GM21360 (cell line): Measurements from ENCODE around the gene KHSRP.
"Not testable (repeated sequence)": the region's sequence is repeated elsewhere in the genome, so short reads cannot be mapped to it uniquely, and the experiment has no call there.

Experiments used
- ATAC-seq: cut with Tn5 transposase; IDR thresholded peaks from one replicate; pipeline ENCODE4 v1.9.1; 2021; ENCODE audit warnings: mild to moderate bottlenecking, moderate library complexity; ENCODE audit not compliant: unreplicated experiment

KHSRP gene

DNA sequence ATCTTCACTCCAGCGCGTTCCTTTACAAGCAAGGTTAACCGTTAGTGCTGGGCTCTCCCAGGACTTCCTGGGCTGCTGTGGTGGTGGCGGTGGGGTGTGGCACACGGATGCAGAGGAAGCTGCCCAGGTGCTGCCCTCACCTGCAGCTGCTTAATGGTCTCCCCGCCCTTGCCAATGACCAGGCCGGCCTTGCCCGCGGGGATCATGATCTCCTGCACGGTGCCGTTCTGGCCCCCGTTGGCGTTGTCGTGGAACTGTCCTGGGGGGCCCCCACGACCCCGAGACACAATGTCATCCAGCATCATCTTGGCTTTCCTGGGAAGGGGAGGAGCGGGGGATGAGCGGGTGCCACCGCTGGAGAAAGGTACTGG is 6.1 kb downstream of the KHSRP start:
- no peak for ATAC-seq

DNA sequence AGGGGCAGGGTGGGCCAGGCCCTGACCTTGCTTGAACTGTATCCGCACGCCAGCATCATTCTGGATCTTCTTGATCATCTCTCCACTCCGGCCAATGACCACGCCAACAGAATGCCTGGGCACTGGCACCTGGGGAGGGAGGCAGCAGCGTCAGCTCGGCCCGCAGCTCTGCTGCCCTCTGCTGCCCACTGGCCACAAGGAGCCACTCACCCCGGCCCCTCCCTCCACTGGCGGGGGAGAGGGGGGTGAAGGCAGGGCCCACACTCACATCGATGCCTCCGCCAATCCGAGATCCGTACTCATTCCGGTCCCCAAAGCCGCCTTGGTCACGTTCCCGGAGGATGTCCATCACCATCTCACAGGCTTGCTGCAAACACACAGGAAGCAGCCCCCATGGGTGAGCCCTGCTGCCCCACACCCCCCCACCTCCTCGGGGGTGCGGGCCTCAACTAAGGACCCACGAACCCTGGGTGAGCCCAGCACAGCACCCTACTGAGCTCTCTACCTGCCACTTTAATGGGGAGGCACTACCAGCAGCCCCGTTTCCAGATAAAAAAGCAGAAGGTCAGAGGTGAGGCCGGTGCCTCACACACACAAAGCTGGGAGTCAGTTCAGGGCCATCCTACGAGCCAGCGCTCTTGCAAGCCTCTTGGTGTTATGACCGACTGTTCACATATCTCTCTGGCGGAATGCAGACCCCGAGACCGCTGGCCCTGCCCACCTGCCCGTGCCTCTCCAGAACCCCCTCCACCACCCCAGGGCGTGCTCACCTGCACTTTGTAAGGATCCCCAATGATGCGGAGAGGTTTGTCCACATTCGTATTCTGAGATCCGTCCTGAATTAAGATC is 6.7 kb downstream of the KHSRP start:
- no peak for ATAC-seq

DNA sequence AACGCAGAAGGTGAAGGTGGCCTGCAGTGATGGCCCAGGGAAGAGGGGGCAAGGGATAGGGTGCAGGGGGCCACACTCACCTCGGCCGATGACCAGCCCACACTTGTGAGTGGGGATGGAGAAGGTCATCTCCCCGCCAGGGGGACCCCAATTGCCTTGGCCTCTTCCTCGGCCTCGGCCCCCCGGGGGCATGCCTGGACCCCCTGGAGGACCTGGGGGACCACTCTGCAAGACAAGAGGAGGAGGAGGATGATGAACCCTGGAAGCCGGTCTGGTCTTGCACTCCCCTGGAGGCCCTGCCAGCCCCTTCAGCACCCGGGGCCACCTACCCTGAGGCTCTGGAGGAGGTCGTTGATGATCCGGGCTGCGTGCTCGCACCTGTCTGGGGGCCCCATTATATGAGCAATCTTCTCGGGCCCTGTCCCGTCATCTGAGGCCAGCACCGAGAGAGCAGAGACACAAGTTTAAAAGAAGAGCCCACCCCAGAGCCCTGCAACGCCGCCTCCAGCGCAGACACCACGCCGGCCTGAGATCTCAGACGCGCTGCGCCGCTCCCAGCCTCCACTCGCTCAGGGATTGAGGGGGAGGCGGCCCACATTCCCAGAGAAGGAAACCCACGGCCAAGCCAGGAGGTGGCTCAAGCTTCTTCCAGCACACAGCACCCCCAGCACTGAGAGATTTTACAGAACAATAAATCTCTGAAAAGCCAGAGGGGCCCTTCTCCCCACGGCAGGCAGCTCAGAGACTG is 7.8 kb downstream of the KHSRP start:
- no peak for ATAC-seq

DNA sequence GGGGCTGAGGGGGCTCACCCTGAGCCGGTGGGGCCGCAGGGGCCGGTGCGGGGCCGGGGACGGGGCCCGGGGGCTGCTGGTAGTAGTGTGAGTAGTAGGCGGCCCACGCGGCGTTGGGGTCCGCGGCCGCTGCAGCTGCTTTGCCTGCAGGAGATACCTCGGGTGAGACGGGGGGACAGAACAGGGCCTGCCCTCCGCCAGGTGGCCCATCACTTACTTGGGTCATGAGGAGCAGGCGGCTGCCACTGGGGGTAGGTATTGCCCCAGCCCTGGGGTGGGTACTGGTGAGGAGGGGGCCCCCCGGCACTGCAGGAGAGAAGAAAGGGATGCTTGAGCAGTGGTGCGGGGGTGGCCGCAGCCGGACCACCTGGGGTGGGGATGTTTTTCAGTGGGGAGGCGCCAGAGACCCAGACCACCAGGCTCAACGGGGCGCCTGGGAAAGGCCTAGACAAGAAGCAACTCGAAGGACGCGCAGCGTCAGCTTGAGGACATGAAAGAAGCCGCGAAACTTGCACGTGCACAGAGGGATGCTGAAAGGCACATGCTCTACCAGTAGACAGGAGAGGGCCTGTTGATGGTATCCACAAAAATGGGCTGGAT is 8.9 kb downstream of the KHSRP start:
- ATAC-seq: no peak

DNA sequence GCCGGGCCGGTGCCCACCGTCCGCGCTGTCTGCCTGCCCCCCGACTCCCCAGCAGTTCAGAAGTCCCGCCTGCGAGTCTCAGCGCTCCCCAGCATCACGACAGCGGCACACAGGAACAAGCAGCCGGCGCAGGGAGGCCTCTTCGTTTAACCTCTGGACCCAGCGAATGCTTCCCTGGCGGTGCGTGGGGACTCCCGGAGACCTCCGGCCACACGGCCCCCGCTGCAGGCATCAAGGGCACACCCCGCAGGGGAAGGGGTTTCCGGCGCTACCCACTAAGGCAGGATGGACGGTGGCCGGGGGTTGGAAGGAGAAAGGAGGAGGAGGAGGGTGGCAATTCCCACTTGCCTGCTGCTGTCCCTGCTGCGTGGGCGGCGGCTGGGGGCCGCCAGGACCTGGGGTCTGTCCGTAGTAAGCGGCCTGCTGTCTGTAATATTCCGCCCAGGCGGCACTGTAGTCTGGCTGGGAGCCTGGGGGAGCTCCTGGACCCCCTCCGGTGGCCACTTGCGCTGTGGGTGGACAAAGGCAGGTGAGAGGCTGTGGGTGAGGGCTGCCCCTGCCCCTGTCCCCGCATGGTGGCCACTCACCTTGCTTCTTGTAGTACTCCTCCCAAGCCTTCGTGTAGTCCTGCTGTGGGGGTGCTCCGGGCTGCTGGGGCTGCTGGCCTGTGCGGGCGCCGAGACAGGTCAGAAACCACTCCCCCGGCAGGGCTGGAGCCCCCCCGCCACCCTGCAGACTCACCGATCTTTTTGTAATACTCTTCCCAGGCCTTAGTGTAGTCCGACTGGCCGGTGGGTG is 9.6 kb downstream of the KHSRP start:
- no peak for ATAC-seq

DNA sequence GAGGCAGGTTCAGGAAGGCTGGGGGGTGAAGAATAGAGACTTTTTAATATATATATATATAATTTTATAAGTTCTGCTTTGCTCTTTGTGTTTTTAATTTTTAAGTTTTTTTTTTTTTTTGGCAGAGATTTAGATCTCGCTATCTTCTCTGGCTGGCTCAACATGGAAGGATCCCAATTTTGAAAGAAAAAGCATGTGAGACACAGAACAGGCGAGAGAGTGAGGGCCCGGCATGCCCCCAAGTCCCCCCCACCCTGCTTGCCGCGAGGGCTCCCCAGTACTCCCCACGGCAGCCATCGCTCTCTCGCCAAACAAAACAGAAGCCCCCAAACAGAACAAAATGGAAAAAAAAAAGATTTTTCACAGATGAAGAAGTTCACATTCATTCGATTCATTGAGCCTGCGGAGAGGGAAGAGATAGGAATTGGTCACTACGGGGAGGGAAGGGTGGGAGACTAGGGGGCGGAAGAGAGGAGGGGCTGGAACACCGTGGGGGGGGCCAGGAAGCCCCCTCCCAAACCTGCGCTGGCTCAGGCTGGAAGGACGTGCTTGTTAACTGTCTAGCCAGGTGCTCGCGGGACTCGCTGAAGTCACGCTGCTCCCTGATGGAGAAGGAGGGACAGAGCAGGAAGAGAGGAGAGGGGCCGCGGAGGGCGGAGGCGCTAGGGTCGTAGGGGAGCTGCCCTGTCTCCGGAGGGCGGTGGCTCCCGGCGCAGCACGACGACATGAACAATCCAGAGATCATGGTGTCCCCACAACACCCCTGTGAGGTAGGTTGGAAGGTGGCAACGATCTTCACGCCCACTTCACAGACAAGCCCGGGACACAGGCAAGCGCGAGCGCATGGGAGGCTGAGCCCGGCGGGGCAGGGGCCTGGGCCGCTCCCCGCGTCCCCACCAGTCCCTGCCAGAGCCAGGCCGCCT is 10.6 kb downstream of the KHSRP start:
- no peak for ATAC-seq

DNA sequence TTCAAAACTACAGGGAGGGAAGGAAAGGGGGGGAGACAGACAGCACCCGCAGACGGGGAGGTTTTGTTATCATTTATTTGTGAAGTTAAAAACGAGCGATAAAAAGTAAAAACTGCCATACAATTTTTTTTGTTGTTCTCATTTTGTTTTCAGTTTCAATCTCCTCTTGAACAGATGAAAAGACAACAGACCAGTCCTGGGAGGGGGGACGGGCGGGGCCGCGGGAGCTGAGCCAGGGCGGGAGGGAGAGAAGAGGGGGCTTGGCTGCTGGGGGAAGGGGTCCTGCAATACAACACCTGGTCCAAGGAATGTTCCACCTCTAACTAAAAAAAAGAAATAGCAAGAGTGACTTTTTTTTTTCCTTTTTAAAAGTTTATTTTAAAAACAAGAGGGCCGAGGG is 11.3 kb downstream of the KHSRP start:
- no peak for ATAC-seq

DNA sequence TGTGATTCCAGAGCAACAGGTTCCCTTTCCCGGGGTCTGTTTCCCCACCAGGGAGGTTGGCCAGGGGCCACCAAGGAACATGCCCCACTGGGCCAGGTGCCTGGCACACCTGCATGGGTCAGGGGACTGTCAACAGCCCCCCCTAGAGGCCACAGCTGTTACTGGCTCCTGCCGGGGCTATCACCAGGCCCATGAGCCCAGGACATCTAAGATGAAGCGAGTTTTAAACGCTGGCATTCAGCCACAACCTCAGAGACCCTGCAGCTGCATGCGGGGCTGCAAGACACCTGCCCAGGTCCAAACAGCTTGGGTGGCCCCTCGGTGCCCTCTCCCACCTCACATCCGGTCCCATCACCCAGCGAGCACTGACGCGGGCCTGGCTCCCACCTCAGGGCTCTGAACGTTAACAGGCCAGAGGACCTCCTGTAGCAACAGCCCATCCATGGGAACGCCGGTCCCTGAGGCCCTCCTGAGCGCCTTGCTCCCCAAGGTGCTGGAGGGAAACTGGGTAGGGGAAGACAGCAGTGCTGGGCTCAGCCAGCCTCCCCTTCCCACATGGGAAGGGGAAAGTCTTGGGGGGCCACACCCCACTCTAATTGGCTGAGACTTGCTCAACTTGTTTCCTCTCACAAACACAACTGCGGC is 12.0 kb downstream of the KHSRP start:
- ATAC-seq: no peak

DNA sequence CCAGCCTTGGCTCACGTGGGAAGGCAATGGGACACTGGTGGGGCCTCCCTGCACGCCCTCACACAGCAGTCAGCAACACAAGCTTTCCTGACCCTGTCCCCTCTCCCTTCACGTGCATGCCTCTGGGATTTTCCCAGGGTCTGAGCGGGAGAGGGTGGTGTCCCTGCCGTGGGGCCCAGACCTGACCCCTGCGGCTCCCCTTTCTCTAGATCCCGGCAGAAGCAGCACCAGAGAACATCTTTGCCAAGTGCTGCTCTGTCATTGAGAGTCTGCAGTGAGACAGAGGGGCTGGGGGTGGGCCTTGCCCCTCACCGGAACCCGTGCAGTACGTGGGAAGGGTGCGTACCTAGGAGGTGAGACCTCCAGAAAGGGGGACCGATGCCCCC is 12.6 kb downstream of the KHSRP start:
- no peak for ATAC-seq

DNA sequence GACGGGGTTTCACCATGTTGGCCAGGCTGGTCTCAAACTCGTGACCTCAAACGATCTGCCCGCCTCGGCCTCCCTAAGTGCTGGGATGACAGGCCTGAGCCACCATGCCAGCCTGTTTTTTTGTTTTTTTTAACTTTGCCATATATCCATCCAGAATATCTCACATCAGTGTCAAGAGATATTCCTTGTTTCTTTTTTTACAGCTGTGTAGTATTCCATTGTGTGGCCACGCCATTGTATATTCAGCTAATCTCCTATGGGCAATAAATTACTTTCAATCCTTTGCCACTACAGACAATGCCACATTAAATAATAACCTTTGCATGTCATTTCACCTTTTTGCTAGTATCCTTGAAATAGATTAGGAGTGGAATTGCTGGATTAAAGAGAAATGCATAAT is 15.3 kb downstream of the KHSRP start:
- ATAC-seq: no peak

DNA sequence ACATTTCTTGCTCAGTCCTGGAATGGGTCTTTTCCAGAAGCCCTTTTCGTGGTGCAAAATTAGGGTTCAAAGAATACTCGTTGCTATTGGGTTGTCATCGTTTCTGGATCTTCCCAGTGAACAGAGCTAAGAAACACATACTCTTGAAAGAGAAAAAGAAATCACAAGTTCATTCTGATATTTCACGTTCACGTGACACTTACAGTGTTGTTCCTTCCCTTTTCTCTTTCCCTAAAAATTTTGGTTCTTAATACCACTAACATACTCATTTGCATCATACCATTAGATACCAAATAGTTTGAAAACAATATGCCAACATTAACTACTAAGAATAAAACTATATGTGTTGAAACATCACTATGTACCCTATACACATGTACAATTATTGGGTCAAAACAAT is 18.2 kb downstream of the KHSRP start:
- ATAC-seq: no peak

DNA sequence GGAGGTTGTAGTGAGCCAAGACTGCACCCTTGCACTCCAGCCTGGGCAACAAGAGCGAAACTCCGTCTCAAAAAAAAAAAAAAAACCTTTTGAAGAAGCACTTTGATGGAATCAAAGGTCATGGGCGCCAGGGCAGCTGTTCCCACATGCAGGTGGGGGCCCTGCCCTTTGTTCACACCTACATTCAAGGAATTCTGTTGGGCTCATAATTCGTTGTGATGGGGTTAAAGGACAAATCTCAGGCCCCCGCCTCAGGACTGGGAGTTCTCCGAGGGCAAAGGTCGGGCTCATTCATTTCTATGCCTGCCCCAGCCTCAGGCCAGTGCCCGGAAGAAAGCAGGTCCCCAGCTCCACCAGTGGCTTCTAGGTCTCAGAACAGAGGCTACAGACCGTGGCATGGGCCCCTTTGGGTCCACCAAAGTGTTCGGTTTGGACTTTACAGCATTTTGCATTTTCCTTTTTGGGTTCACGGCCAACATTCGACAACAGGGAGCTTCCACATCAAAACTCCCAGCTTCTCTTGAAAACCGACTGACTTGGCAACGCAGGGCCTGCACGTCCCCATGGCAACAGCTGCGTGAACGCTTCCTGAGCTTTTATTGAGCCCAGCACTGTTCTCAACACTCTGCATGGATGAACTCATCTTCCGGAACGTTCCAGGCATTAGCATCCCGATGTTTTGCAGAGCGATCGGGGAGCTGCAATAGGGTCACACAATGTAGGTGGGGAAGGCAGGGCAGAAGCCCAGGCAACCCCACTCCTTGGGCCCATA is 21.6 kb downstream of the KHSRP start:
- ATAC-seq: no peak

DNA sequence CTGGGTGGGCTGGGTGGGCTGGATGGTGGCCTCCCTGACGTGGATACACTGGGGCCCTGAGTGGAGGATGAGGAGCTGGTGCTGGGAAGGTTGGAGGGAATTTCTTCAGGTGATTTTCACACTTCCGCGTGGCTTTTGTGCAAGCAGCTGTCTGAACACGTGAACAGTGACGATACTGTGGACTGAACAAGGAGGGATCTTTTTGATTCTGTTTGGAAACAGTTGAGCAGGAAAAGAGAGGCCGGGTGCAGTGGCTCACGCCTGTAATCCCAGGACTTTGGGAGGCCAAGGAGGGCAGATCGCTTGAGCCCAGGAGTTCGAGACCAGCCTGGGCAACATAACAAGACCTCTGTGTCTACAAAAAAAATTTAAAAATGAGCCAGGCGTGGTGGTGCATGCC is 22.6 kb downstream of the KHSRP start:
- ATAC-seq: no peak

DNA sequence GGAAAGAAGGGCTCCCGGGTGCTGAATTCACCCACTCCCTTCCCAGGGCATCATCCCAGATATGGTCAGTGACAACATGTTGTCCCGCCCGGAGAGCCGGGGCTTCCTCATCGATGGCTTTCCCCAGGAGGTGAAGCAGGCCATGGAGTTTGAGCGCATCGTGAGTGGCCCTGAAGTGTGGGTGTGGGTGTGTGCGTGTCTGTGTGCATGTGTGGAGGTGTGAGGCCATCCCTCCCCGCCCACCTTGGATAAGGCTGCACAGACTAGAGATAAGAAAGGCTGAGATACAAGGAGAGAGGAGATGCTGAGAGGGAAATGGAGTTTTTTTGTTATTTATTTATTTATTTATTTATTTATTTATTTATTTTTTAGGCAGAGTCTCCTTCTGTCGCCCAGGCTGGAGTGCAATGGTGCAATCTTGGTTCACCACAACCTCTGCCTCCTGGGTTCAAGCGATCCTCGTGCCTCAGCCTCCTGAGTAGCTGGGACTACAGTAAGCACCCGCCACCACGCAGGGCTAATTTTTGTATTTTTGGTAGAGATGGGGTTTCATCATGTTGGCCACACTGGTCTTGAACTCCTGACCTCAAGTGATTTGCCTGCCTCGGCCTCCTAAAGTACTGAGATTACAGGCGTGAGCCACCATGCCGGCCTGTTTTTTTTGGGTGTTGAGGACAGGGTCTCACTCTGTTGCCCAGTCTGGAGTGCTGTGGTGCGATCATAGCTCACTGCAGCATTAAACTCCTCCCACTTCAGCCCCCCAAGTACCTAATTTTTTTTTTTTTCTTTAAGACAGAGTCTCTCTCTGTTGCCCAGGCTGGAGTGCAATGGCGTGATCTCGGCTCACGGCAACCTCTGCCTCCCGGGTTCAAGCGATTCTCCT is 24.3 kb downstream of the KHSRP start:
- ATAC-seq: not testable (repeated sequence)

DNA sequence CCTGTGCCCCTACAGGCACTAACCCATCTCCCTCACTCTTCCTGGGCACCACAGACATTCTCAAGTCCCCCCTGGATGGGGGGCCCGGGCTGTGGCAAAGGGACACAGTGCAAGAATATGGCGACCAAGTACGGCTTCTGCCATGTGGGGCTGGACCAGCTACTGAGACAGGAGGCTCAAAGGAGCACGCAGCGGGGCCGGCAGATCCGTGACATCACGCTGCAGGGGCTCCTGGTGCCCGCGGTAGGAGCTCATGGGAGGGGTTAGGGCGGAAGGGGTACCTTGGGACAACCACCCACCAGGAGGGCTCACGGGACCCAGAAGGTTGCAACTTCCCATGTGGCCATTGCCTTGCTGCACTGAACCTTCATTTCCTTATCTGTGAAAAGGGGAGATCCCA is 28.3 kb downstream of the KHSRP start:
- ATAC-seq: no peak

DNA sequence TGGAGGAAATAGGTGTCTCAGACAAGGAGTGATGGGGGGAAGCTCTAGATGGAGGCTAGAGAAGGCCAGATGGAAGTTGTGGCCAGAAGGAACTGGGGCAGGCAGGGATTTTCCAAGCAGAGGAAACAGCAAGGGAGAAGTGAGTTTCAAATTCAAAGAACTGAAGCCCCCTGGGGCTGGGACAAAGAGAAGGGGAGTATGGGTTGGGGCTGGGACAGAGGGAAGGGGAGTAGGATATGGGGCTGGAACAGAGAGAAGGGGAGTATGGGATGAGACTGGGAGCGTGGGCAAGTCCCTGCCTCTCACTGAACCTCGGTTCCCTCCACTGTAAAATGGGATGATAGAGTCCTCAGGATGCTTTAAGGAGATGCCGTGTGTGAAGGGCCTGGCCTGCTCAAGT is 29.8 kb downstream of the KHSRP start:
- ATAC-seq: no peak

DNA sequence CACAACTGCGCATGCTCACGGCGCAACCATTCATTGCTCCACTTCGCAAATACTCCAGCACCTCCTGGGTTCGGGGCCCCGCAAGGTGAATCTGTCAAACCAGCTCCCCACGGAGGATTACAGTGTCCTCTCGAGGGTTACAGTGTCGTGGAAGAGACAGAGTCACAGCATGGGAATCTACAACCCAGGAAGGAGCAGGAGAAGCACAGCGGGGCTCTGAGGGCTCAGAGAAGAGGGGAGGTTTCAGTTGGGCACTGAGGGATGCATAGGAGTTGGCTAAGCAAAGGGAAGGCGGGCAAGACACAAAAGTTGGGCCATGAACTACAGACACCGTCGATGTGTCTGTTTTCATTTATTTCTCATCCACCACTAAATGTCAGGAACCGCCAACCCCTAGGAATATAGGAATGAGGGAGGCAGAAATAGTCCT is 30.6 kb downstream of the KHSRP start:
- ATAC-seq: peak; percentile 23
